OCI-LY7 (cell line): ENCODE results near the gene TRAPPC3L. TPM values are rescaled to one million over a fixed set of nuclear protein-coding genes. Genes with fewer than 3 reads are reported as not detected.
"Not testable (repeated sequence)": the region's sequence is repeated elsewhere in the genome, so short reads cannot be mapped to it uniquely, and the experiment has no call there.

Experiments
- BruUV-seq: library from RNA; stranded (reverse); fragments of 400-500 nt; replicated peaks from 2 replicates; lab custom pipeline; 2021; lab: Mats Ljungman, UMichigan
- CTCF ChIA-PET: fragments of 300-600 bp; sonication (Branson Sonifier 250); formaldehyde crosslinking; loops from one replicate; lab custom pipeline; 2022; ENCODE audit warnings: antibody characterized with exemption; ENCODE audit not compliant: unreplicated experiment; lab: Charles Lee
- POLR2A ChIA-PET: fragments of 300-600 bp; sonication (Branson Sonifier 250); formaldehyde crosslinking; loops from one replicate; lab custom pipeline; 2022; ENCODE audit warnings: antibody characterized with exemption; lab: Charles Lee
- DNase-seq: peaks from one replicate; pipeline ENCODE4 v3.0.0-alpha.2; 2015; ENCODE audit warnings: low spot score
- H2AFZ ChIP-seq: fragments of 200-600 bp; sonication (generic), shearing (Covaris generic); 2 replicates; pipeline ENCODE4 v1.6.1; 2014; ENCODE audit warnings: mild to moderate bottlenecking, antibody characterized with exemption, low read length, moderate library complexity
- H3K27ac ChIP-seq: fragments of 200-600 bp; sonication (generic); 2 replicates; pipeline ENCODE4 v1.5.1; 2014; ENCODE audit warnings: mixed run types, low read depth, mild to moderate bottlenecking, moderate library complexity, low read length, inconsistent platforms; ENCODE audit not compliant: poor library complexity, severe bottlenecking
- H3K36me3 ChIP-seq: fragments of 200-600 bp; sonication (generic); 2 replicates; pipeline ENCODE4 v1.6.1; 2014; ENCODE audit warnings: mild to moderate bottlenecking, antibody characterized with exemption, low read length, moderate library complexity, mixed read lengths; ENCODE audit not compliant: insufficient read depth
- H3K4me1 ChIP-seq: fragments of 200-600 bp; sonication (generic); 2 replicates; pipeline ENCODE4 v1.5.1; 2014; ENCODE audit warnings: mild to moderate bottlenecking, low read length; ENCODE audit not compliant: insufficient read depth, poor library complexity, severe bottlenecking
- H3K4me2 ChIP-seq: fragments of 200-600 bp; sonication (generic); 2 replicates; pipeline ENCODE4 v1.6.1; 2014; ENCODE audit warnings: mild to moderate bottlenecking, low read length
- H3K4me3 ChIP-seq: fragments of 200-600 bp; sonication (generic); 2 replicates; pipeline ENCODE4 v1.5.1; 2014; ENCODE audit warnings: mild to moderate bottlenecking, low read depth, low read length; ENCODE audit not compliant: poor library complexity, severe bottlenecking
- H3K79me2 ChIP-seq: fragments of 200-600 bp; sonication (generic); 2 replicates; pipeline ENCODE4 v1.6.1; 2016; ENCODE audit warnings: low read depth, mild to moderate bottlenecking, low read length, moderate library complexity, mixed read lengths; ENCODE audit not compliant: insufficient read depth
- H3K9me2 ChIP-seq: fragments of 200-600 bp; sonication (generic); 2 replicates; pipeline ENCODE4 v1.6.1; 2016; ENCODE audit warnings: mild to moderate bottlenecking, low read length, mixed read lengths; ENCODE audit not compliant: insufficient read depth
- H3K9me3 ChIP-seq: fragments of 200-600 bp; sonication (generic); 2 replicates; pipeline ENCODE4 v1.6.1; 2014; ENCODE audit warnings: mild to moderate bottlenecking, mixed run types, low read length, mixed read lengths
- H4K20me1 ChIP-seq: fragments of 200-600 bp; sonication (generic); 2 replicates; pipeline ENCODE4 v1.6.1; 2014; ENCODE audit warnings: mild to moderate bottlenecking, antibody characterized with exemption, low read length, moderate library complexity, mixed read lengths; ENCODE audit not compliant: insufficient read depth
- CTCF ChIP-seq: fragments of 200-600 bp; sonication (generic); conservative IDR thresholded peaks from 2 replicates; pipeline ENCODE4 v1.5.1; 2014; ENCODE audit warnings: mild to moderate bottlenecking, antibody characterized with exemption, low read length, moderate library complexity, mixed read lengths
- EZH2phosphoT487 ChIP-seq: fragments of 200-600 bp; sonication (generic); IDR thresholded peaks from 2 replicates; pipeline ENCODE4 v1.6.1; 2018; ENCODE audit warnings: low read depth, borderline replicate concordance, mild to moderate bottlenecking, mixed run types, antibody characterized with exemption, low read length, moderate library complexity, mixed read lengths
- intact Hi-C: fragments of 100-400 bp; cut with micrococcal nuclease; formaldehyde crosslinking; loops from one replicate; pipeline ENCODE4 v1.10.0; 2022; ENCODE audit not compliant: unreplicated experiment
- total RNA-seq, 2 experiments: library from RNA; depleted of rRNA in 1 of 2; stranded (reverse); fragments of >200 nt in 1 of 2; shearing (Covaris generic) in 1 of 2; gene quantifications; 2 replicates each; pipeline ENCODE4 v1.2.3, GENCODE V29; 2014 to 2022

The TRAPPC3L gene
- total RNA-seq, 2 experiments from 2014 or later: not detected

- H3K36me3 ChIP-seq: no peaks in the 10 kb centered on the region
- H3K4me1 ChIP-seq: no peaks in the 10 kb centered on the region
- no peaks in the 10 kb centered on the region for H3K9me3 ChIP-seq
- H4K20me1 ChIP-seq: no peaks in the 10 kb centered on the region
- intact Hi-C loops: no loop called here
- POLR2A ChIA-PET: no interaction called here
- no peaks in the 10 kb centered on the region for H3K79me2 ChIP-seq
- BruUV-seq: no TSS peak
- CTCF ChIA-PET: no interaction called here
- no peak overlapping the region for H3K27ac ChIP-seq
- no peaks in the 10 kb centered on the region for H3K9me2 ChIP-seq
- H3K4me3 ChIP-seq: no peak overlapping the region
- no peak overlapping the region for H3K4me2 ChIP-seq
- H2AFZ ChIP-seq: no peak overlapping the region
- TF ChIP-seq CTCF: no peak
- TF ChIP-seq EZH2phosphoT487: no peak
- no peak for DNase-seq
Observed at GRCh38 chr6:116507324-116507723, 38.2 kb downstream of the TRAPPC3L start.

GRCh38 chr6:116500969-116501433, 44.5 kb downstream of the TRAPPC3L start:
- intact Hi-C loops: no loop called here
- H3K9me2 ChIP-seq: no peaks in the 10 kb centered on the region
- POLR2A ChIA-PET: no interaction called here
- CTCF ChIA-PET: no interaction called here
- no peak overlapping the region for H3K4me3 ChIP-seq
- H2AFZ ChIP-seq: no peak overlapping the region
- no peak for TF ChIP-seq EZH2phosphoT487
- TF ChIP-seq CTCF: no peak
- no peaks in the 10 kb centered on the region for H4K20me1 ChIP-seq
- no peaks in the 10 kb centered on the region for H3K4me1 ChIP-seq
- no peak overlapping the region for H3K27ac ChIP-seq
- H3K9me3 ChIP-seq: no peaks in the 10 kb centered on the region
- BruUV-seq: no TSS peak
- H3K36me3 ChIP-seq: no peaks in the 10 kb centered on the region
- H3K4me2 ChIP-seq: no peak overlapping the region
- DNase-seq: no peak
- H3K79me2 ChIP-seq: no peaks in the 10 kb centered on the region

- ChIA-PET CTCF (no interaction called here), POLR2A (interaction anchor here (0.6 to 2.2 kb wide), 7 partner anchors 14 to 370 kb away, joined by 3 to 6 read pairs (median 4); no protein-coding TSS in a partner anchor)
- DNase-seq: no peak
- Histone ChIP-seq H3K4me1 (no peaks in the 10 kb centered on the region), H3K9me2 (no peaks in the 10 kb centered on the region), H3K4me3 (no peak overlapping the region), H4K20me1 (no peaks in the 10 kb centered on the region), H2AFZ (no peak overlapping the region), H3K79me2 (no peaks in the 10 kb centered on the region), H3K27ac (no peak overlapping the region), H3K36me3 (no peaks in the 10 kb centered on the region), H3K9me3 (no peaks in the 10 kb centered on the region), H3K4me2 (no peak overlapping the region)
- no TSS peak for BruUV-seq
- TF ChIP-seq EZH2phosphoT487 (no peak), CTCF (no peak)
- intact Hi-C loops: no loop called here
Observed at GRCh38 chr6:116497113-116497676, 48.3 kb downstream of the TRAPPC3L start.

- H4K20me1 ChIP-seq, intact Hi-C loops, H3K4me1 ChIP-seq, H3K4me3 ChIP-seq, DNase-seq, H3K79me2 ChIP-seq, CTCF ChIA-PET, H3K4me2 ChIP-seq, H2AFZ ChIP-seq, H3K36me3 ChIP-seq, H3K9me3 ChIP-seq, H3K9me2 ChIP-seq, H3K27ac ChIP-seq, BruUV-seq: not testable (repeated sequence)
- POLR2A ChIA-PET: interaction anchor here (1.1 to 2.2 kb wide), 2 partner anchors 10 to 18 kb away, joined by 5 to 6 read pairs; no protein-coding TSS in a partner anchor
Observed at GRCh38 chr6:116495161-116495560, 50.3 kb downstream of the TRAPPC3L start.
